ENCODE data around the gene TAF1C. TPM values are rescaled to one million over a fixed set of nuclear protein-coding genes. Genes with fewer than 3 reads are reported as not detected.

Gene TAF1C
- total RNA-seq, 1 experiment from 2014 or later, result 79.7 TPM

GRCh38 chr16:84196727-84197394, 10.0 kb upstream of the TAF1C start:
- CTCF ChIA-PET, result interaction anchor here (0.9 kb wide), 1 partner anchor 10 kb away, joined by 6 read pairs; the partner anchor contains the start of gene TAF1C
- no TSS peak for BruUV-seq (replicated peaks)
- intact Hi-C loops (cut with micrococcal nuclease; ENCODE audit: unreplicated experiment), result no loop called here

GRCh38 chr16:84196101-84196500, 9.2 kb upstream of the TAF1C start:
- no peaks in the 10 kb centered on the region for H3K27me3 Mint-ChIP-seq (ENCODE audit: insufficient read depth, unreplicated experiment)
- CTCF ChIA-PET, result interaction anchor here (0.7 to 0.9 kb wide), 2 partner anchors 9 to 51 kb away, joined by 3 to 6 read pairs; partner anchors contain the start of genes DNAAF1, HSDL1 and TAF1C
- H3K36me3 Mint-ChIP-seq (ENCODE audit: insufficient read depth, unreplicated experiment), result no peaks in the 10 kb centered on the region
- no peak for DNase-seq
- no peak for TF ChIP-seq CTCF (IDR thresholded peaks at IDR 0.05; ENCODE audit: insufficient read depth in 1 of 2, low read depth in 1 of 2, low read length in 1 of 2, severe bottlenecking in 1 of 2, unreplicated experiment in 1 of 2)
- Histone ChIP-seq H3K4me1 (peaks cover 9% of the 10 kb centered on the region; the same call in 1 of the 2 replicates), H3K9me3 (no peaks in the 10 kb centered on the region), H3K27me3 (replicated peaks; ENCODE audit: control insufficient read depth, insufficient read depth, low read length) (no peaks in the 10 kb centered on the region), H3K36me3 (ENCODE audit: control insufficient read depth, insufficient read depth, low read length) (no peaks in the 10 kb centered on the region), H3K4me3 (ENCODE audit: low read depth, low read length) (no peak overlapping the region)
- POLR2A ChIA-PET, result no interaction called here
- H3K27ac Mint-ChIP-seq (ENCODE audit: unreplicated experiment), result no peak overlapping the region
- BruUV-seq (replicated peaks), result no TSS peak
- H3K4me1 Mint-ChIP-seq (ENCODE audit: low read depth, unreplicated experiment), result no peaks in the 10 kb centered on the region
- H3K9me3 Mint-ChIP-seq (ENCODE audit: unreplicated experiment), result no peaks in the 10 kb centered on the region
- no peak overlapping the region for H3K4me3 Mint-ChIP-seq (ENCODE audit: unreplicated experiment)
- intact Hi-C loops (cut with micrococcal nuclease; ENCODE audit: unreplicated experiment), result no loop called here

More at GRCh38 chr16:84196727-84197394, 10.0 kb upstream of the TAF1C start:
- no peaks in the 10 kb centered on the region for H3K27me3 Mint-ChIP-seq (ENCODE audit: insufficient read depth, unreplicated experiment)
- no peaks in the 10 kb centered on the region for H3K27me3 ChIP-seq (replicated peaks; ENCODE audit: control insufficient read depth, insufficient read depth, low read length)
- no peaks in the 10 kb centered on the region for H3K9me3 ChIP-seq
- H3K9me3 Mint-ChIP-seq (ENCODE audit: unreplicated experiment), result no peaks in the 10 kb centered on the region
- no peaks in the 10 kb centered on the region for H3K4me1 Mint-ChIP-seq (ENCODE audit: low read depth, unreplicated experiment)
- TF ChIP-seq CTCF (IDR thresholded peaks at IDR 0.05; ENCODE audit: insufficient read depth in 1 of 2, low read depth in 1 of 2, low read length in 1 of 2, severe bottlenecking in 1 of 2, unreplicated experiment in 1 of 2), result no peak
- H3K36me3 Mint-ChIP-seq (ENCODE audit: insufficient read depth, unreplicated experiment), result no peaks in the 10 kb centered on the region
- H3K4me3 Mint-ChIP-seq (ENCODE audit: unreplicated experiment), result no peak overlapping the region
- no peak for DNase-seq
- H3K27ac Mint-ChIP-seq (ENCODE audit: unreplicated experiment), result no peak overlapping the region
- peaks cover 5% of the 10 kb centered on the region; the same call in 1 of the 2 replicates for H3K4me1 ChIP-seq
- H3K4me3 ChIP-seq (ENCODE audit: low read depth, low read length), result no peak overlapping the region
- no peaks in the 10 kb centered on the region for H3K36me3 ChIP-seq (ENCODE audit: control insufficient read depth, insufficient read depth, low read length)
- POLR2A ChIA-PET, result no interaction called here

- H3K27me3 ChIP-seq (replicated peaks; ENCODE audit: control insufficient read depth, insufficient read depth, low read length), result no peaks in the 10 kb centered on the region
- Mint-ChIP-seq H3K27me3 (ENCODE audit: insufficient read depth, unreplicated experiment) (no peaks in the 10 kb centered on the region), H3K36me3 (ENCODE audit: insufficient read depth, unreplicated experiment) (no peaks in the 10 kb centered on the region), H3K4me3 (ENCODE audit: unreplicated experiment) (no peak overlapping the region), H3K9me3 (ENCODE audit: unreplicated experiment) (no peaks in the 10 kb centered on the region), H3K27ac (ENCODE audit: unreplicated experiment) (no peak overlapping the region), H3K4me1 (ENCODE audit: low read depth, unreplicated experiment) (no peaks in the 10 kb centered on the region)
- H3K4me3 ChIP-seq (ENCODE audit: low read depth, low read length), result no peak overlapping the region
- ChIA-PET POLR2A (no interaction called here), CTCF (interaction anchor here (0.7 to 1.0 kb wide), 2 partner anchors 9 to 50 kb away, joined by 3 to 10 read pairs (median 6); partner anchors contain the start of genes DNAAF1, HSDL1 and TAF1C)
- TF ChIP-seq CTCF (IDR thresholded peaks at IDR 0.05; ENCODE audit: insufficient read depth in 1 of 2, low read depth in 1 of 2, low read length in 1 of 2, severe bottlenecking in 1 of 2, unreplicated experiment in 1 of 2), result no peak
- intact Hi-C loops (cut with micrococcal nuclease; ENCODE audit: unreplicated experiment), result no loop called here
- no peak for DNase-seq
- peaks cover 9% of the 10 kb centered on the region; the same call in 1 of the 2 replicates for H3K4me1 ChIP-seq
- H3K9me3 ChIP-seq, result no peaks in the 10 kb centered on the region
- no TSS peak for BruUV-seq (replicated peaks)
- no peaks in the 10 kb centered on the region for H3K36me3 ChIP-seq (ENCODE audit: control insufficient read depth, insufficient read depth, low read length)
Observed at GRCh38 chr16:84195201-84196093, 8.6 kb upstream of the TAF1C start.
